ENCODE data around the gene CUBN. TPM values are rescaled to one million over a fixed set of nuclear protein-coding genes. Genes with fewer than 3 reads are reported as not detected.

The CUBN gene
- total and polyA plus RNA-seq, 2 of the 13 experiments (the other 11 are each of a cell fraction or from before 2014, with no cell fraction given) = 0.27 to 0.32 TPM

GRCh38 chr10:17146892-17147291, 17.3 kb upstream of the CUBN start:
- Histone ChIP-seq H3K79me2 (ENCODE audit: insufficient read depth, low read length) (no peaks in the 10 kb centered on the region), H3K27me3 (ENCODE audit: control insufficient read depth in 1 of 2, insufficient read depth in 2 of 2, low read length in 2 of 2) (no peaks in the 10 kb centered on the region), H3K9me3 (ENCODE audit: low read length) (no peaks in the 10 kb centered on the region), H3K4me2 (ENCODE audit: low read depth, low read length) (no peak overlapping the region), H3K4me1 (ENCODE audit: insufficient read depth, low read length) (peaks cover 24% of the 10 kb centered on the region), H3K9ac (ENCODE audit: insufficient read depth, low read depth, low read length) (no peak overlapping the region), H4K20me1 (ENCODE audit: insufficient read depth, low read length) (no peaks in the 10 kb centered on the region), H2AFZ (ENCODE audit: low read length) (no peak overlapping the region), H3K36me3 (replicated peaks in 1 of 2; ENCODE audit: control insufficient read depth in 1 of 2, insufficient read depth in 2 of 2, low read length in 2 of 2) (no peaks in the 10 kb centered on the region), H3K4me3 (replicated peaks in 1 of 3; ENCODE audit: insufficient read depth in 1 of 3, low read depth in 2 of 3, low read length in 3 of 3) (no peak overlapping the region), H3K27ac (ENCODE audit: extremely low read length, insufficient read depth, low read length) (no peak overlapping the region)
- ChIA-PET POLR2A (no interaction called here), CTCF (ENCODE audit: low intra/inter-chr PET ratio, low total read pairs) (no interaction called here)
- WGBS (ENCODE audit: low lambda C conversion rate) = 97% methylated on average over 3 of the region's 3 CpGs
- no peak for ATAC-seq
- FAIRE-seq = no peak
- in situ Hi-C loops (cut with HindIII; ENCODE audit: extremely low pct_ligation_motif_present, low pct_unique_long_range_greater_than_20kb) (no loop called here), intact Hi-C loops (cut with micrococcal nuclease; ENCODE audit: unreplicated experiment) (no loop called here)
- no TSS peak for BruUV-seq (replicated peaks)
- TF ChIP-seq HOXA3 (CRISPR knock-in tag; IDR thresholded peaks at IDR 0.05) (no peak), NRL (CRISPR knock-in tag; IDR thresholded peaks at IDR 0.05; ENCODE audit: borderline replicate concordance) (no peak), PLRG1 (conservative IDR thresholded peaks at IDR 0.05) (no peak), KAT8 (CRISPR knock-in tag; IDR thresholded peaks at IDR 0.05) (no peak), BRF2 (CRISPR knock-in tag; IDR thresholded peaks at IDR 0.05) (no peak), LCORL (IDR thresholded peaks at IDR 0.05) (no peak), LCORL (CRISPR knock-in tag; IDR thresholded peaks at IDR 0.05) (no peak), XRCC5 (optimal IDR thresholded peaks at IDR 0.05; ENCODE audit: low read length) (no peak), ATF1 (CRISPR knock-in tag; IDR thresholded peaks at IDR 0.05) (no peak), ZNF10 (CRISPR knock-in tag; IDR thresholded peaks at IDR 0.05; ENCODE audit: borderline replicate concordance, low read depth) (no peak), ZNF543 (CRISPR knock-in tag; IDR thresholded peaks at IDR 0.05) (no peak), ZSCAN25 (CRISPR knock-in tag; IDR thresholded peaks at IDR 0.05) (no peak), ZNF770 (CRISPR knock-in tag; IDR thresholded peaks at IDR 0.05) (no peak), MIER3 (CRISPR knock-in tag; IDR thresholded peaks at IDR 0.05; ENCODE audit: borderline replicate concordance) (no peak), DPF2 (CRISPR knock-in tag; IDR thresholded peaks at IDR 0.05; ENCODE audit: borderline replicate concordance, low read depth) (no peak), RBM39 (IDR thresholded peaks at IDR 0.05; ENCODE audit: low read depth, low read length, poor library complexity, severe bottlenecking) (no peak), ELF3 (CRISPR knock-in tag; IDR thresholded peaks at IDR 0.05) (no peak), FOXM1 (CRISPR knock-in tag; IDR thresholded peaks at IDR 0.05) (no peak)
- DNase-seq (ENCODE audit: low spot score) = no peak
